OCI-LY7 (cell line): ENCODE results near the gene SERPINA12.

Experiments used
- EZH2phosphoT487 ChIP-seq: fragments of 200-600 bp; sonication (generic); IDR thresholded peaks from 2 replicates; pipeline ENCODE4 v1.6.1; 2018; ENCODE audit warnings: low read depth, borderline replicate concordance, mild to moderate bottlenecking, mixed run types, antibody characterized with exemption, low read length, moderate library complexity, mixed read lengths
- TF ChIP-seq, protein P1 (sequence below): fragments of 200-600 bp; sonication (generic); conservative IDR thresholded peaks from 2 replicates; pipeline ENCODE4 v1.5.1; 2014; ENCODE audit warnings: mild to moderate bottlenecking, antibody characterized with exemption, low read length, moderate library complexity, mixed read lengths

DNA sequence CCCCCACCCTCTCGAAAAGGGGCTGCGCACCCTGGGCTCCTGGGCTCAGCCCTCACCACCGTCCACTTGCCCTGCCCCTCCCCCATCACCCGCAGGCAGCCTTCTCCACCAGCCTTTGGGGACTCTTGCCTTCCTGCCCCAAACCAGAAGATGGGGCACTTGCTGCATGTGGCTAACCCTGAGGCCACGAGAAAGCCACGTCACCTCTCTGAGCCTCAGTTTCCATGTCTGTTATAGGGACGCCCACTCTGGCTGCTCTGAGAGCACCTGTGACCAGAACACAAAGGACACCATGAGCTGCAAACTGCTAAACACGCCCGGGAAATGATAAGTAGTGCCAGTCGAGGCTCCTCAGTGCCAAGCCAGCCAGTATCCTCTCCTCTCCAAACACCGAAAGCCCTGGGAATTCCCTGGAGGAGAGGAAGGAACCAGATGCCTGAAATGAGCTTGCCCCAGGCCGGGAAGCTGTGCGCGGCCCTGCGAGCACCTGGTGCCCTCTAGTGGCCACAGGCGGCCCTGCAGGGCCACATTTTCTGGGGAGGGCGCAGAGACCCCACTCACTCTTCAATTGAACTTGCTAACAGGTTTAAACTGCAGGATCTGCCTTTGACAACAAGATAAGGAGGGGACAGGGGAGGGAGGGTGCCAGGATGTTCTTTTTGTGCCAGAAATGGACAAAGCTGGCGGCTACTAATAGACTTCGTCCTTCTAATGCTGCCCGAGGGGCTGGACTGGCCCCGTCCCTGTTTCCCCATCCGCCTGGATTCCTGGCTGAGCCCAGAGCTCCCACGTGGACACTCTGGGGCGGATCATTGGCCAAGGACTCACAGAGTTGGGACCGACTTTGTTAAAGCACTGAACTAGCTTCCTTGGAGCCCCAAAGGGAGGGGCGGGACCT lies 23.1 kb downstream of the SERPINA12 start:
- TF ChIP-seq, protein P1, sequence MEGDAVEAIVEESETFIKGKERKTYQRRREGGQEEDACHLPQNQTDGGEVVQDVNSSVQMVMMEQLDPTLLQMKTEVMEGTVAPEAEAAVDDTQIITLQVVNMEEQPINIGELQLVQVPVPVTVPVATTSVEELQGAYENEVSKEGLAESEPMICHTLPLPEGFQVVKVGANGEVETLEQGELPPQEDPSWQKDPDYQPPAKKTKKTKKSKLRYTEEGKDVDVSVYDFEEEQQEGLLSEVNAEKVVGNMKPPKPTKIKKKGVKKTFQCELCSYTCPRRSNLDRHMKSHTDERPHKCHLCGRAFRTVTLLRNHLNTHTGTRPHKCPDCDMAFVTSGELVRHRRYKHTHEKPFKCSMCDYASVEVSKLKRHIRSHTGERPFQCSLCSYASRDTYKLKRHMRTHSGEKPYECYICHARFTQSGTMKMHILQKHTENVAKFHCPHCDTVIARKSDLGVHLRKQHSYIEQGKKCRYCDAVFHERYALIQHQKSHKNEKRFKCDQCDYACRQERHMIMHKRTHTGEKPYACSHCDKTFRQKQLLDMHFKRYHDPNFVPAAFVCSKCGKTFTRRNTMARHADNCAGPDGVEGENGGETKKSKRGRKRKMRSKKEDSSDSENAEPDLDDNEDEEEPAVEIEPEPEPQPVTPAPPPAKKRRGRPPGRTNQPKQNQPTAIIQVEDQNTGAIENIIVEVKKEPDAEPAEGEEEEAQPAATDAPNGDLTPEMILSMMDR = peak; percentile 98
- no peak for TF ChIP-seq EZH2phosphoT487
